ENCODE measurements around the gene PIK3R5. TPM values are rescaled to one million over a fixed set of nuclear protein-coding genes. Genes with fewer than 3 reads are reported as not detected.
"Not testable (repeated sequence)": the region's sequence is repeated elsewhere in the genome, so short reads cannot be mapped to it uniquely, and the experiment has no call there.

The PIK3R5 gene
- total and polyA plus RNA-seq, 11 donors = 1.4 to 21.6 (median 2.4) TPM

DNA sequence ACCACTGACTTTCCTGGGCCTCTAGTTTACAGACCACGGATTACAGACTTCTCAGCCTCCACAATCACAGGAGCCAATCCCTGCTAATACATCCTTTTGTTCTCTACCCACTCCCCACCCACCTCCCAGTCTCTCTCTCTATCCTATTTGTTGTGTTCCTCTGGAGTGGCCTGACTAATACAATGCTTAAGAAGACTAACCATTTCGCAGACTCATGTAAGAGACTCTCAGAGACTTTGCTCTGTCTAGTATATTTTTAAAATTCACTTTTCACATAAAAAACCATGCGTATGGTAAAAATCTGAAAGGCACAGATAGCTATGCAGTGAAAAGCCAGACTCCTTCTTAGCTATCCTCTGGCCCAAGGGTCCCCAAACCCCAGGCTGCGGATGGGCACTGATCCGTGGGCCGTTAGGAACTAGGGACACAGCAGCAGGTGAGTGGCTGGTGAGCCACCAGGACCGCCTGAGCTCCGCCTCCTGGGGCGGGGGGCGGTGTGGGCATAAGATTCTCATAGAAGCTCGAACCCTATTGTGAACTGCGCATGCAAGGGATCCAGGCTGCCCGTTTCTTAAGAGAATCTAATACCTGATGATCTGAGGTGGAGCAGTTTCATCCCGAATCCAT is 105.6 kb downstream of the PIK3R5 start:
- ATAC-seq (no peak), DNase-seq (no peak)
- WGBS, 4 donors = 91 to 97% (median 94%) methylated on average over 10 to 14 of the region's 14 CpGs
- peaks cover 4 to 56% (median 20%) of the 10 kb centered on the region in 12 donors for H3K4me1 ChIP-seq
- TF ChIP-seq, protein P1, sequence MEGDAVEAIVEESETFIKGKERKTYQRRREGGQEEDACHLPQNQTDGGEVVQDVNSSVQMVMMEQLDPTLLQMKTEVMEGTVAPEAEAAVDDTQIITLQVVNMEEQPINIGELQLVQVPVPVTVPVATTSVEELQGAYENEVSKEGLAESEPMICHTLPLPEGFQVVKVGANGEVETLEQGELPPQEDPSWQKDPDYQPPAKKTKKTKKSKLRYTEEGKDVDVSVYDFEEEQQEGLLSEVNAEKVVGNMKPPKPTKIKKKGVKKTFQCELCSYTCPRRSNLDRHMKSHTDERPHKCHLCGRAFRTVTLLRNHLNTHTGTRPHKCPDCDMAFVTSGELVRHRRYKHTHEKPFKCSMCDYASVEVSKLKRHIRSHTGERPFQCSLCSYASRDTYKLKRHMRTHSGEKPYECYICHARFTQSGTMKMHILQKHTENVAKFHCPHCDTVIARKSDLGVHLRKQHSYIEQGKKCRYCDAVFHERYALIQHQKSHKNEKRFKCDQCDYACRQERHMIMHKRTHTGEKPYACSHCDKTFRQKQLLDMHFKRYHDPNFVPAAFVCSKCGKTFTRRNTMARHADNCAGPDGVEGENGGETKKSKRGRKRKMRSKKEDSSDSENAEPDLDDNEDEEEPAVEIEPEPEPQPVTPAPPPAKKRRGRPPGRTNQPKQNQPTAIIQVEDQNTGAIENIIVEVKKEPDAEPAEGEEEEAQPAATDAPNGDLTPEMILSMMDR (IDR thresholded peaks at IDR 0.05) = no peak
- no peak for TF ChIP-seq POLR2A (IDR thresholded peaks at IDR 0.05)
- no peaks in the 10 kb centered on the region for H3K36me3 ChIP-seq
- H3K27ac ChIP-seq = peak overlapping the region in 1 of 12 donors; percentile 10
- no peaks in the 10 kb centered on the region for H3K27me3 ChIP-seq
- H3K9me3 ChIP-seq = no peaks in the 10 kb centered on the region
- H3K4me3 ChIP-seq = no peak overlapping the region
- intact Hi-C loops (cut with DNase I) = no loop called here

DNA sequence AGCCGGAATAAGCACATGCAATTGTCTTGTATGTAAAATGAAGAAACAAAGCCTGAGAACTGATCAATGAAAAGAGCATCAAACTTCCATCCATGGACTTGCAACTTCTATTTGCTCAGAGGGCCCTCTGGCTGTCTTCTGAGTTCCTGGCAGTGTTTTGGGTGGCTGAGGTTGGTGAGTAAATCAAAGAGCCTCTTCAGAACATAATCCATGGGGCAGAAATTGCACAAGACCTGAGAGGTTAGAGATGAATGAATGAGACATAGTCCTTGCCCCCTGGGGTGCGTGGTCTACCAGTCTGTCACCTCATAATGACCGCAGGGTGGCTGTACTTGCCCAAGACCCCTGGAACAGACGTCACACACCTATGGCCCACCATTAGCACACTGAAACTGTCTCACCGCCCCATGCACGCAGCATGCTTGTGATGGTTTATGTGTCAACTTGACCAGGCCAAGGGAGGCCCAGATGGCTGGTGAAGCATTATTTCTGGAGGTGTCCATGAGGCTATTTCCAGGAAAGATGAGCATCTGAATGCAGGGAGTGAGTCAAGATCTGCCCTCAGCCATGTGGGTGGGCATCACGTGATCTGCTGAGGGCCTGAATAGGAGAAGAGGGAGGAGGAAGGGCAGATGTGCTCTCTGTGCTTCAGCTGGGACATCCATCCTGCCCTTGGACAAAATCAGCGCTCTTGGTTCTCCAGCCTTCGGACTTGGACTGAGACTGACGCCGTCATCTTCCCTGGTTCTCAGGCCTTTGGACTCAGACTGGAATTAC is 106.3 kb downstream of the PIK3R5 start:
- intact Hi-C loops (cut with DNase I) = no loop called here
- Histone ChIP-seq H3K27ac (peak overlapping the region in 4 of 12 donors; percentile 46 to 78 (median 70)), H3K36me3 (no peaks in the 10 kb centered on the region), H3K9me3 (no peaks in the 10 kb centered on the region), H3K27me3 (no peaks in the 10 kb centered on the region), H3K4me1 (peaks cover 4 to 56% (median 20%) of the 10 kb centered on the region in 12 donors), H3K4me3 (no peak overlapping the region)
- no peak for TF ChIP-seq POLR2A (IDR thresholded peaks at IDR 0.05)
- TF ChIP-seq, protein P1 (IDR thresholded peaks at IDR 0.05) = no peak
- ATAC-seq (no peak), DNase-seq (no peak)
- 93 to 96% (median 95%) methylated on average over 11 of the region's 11 CpGs for WGBS, 4 donors

DNA sequence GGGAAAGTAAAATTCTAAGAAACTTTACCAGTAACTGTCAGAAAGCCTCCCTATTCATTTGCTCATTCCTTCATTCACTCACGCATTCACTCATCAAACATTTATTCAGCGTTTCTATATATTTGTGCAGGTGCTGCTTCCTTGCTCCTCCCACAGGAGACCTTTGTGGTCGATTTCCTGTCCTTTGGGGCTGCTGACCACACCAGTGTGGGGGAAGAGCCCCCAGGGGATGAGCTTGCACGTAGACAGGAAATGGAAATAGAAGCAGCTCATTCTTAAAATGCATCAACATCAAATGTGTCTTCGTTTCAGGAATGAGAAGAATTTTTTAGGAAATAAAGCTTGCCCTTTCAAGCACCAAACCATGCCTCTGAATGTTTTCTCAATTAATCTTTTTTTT is 107.6 kb downstream of the PIK3R5 start:
- 32 to 43% (median 38%) methylated on average over 5 of the region's 5 CpGs for WGBS, 4 donors
- TF ChIP-seq POLR2A (IDR thresholded peaks at IDR 0.05) = no peak
- TF ChIP-seq, protein P1 (IDR thresholded peaks at IDR 0.05) = no peak
- H3K4me1 ChIP-seq = peaks cover 4 to 56% (median 20%) of the 10 kb centered on the region in 12 donors
- H3K36me3 ChIP-seq = no peaks in the 10 kb centered on the region
- DNase-seq = peak in 4 of 5 donors; percentile 47 to 69 (median 64)
- no peaks in the 10 kb centered on the region for H3K27me3 ChIP-seq
- H3K4me3 ChIP-seq = peak overlapping the region in 5 of 12 donors; percentile 1 to 15 (median 11)
- ATAC-seq = peak in 3 of 4 donors; percentile 48 to 92 (median 51)
- peak overlapping the region in 9 of 12 donors; percentile 18 to 77 (median 62) for H3K27ac ChIP-seq
- intact Hi-C loops (cut with DNase I) = no loop called here
- no peaks in the 10 kb centered on the region for H3K9me3 ChIP-seq

DNA sequence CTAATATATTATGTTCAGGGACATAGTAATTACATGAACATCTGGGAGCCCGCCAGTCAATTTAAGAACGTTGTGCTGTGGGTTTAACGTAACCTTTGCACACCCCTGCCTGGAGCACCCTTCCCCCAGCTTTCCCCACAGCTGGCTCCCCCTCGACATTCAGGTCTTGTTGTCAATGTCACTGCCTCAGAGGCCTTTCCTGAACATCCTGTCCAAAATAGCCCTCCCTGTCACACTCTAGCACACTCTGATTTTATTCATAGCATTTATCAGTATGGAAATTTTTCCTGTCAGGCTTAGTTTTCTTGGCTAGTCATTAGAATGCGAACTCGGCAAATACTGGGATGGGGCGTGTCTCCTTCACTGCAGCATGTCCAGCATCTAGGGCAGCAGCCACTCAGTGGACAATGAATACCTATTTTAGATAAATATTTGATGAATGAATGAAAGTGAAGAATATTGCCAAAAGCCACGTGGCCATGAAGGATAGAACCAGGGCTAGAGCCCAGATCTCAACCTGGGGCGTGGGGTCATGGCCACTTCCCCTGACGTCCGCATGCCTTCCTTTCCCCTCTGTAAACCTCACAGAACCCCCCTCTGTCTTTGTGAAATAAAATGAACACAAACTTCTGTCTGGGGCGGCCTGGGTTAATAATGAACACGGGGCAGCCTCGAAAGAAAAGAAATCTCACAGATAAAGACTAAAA is 108.5 kb downstream of the PIK3R5 start:
- intact Hi-C loops (cut with DNase I) = no loop called here
- Histone ChIP-seq H3K36me3 (no peaks in the 10 kb centered on the region), H3K4me3 (no peak overlapping the region), H3K27me3 (no peaks in the 10 kb centered on the region), H3K4me1 (peaks cover 4 to 48% (median 20%) of the 10 kb centered on the region in 12 donors), H3K27ac (peak overlapping the region in 9 of 12 donors; percentile 8 to 64 (median 36)), H3K9me3 (no peaks in the 10 kb centered on the region)
- TF ChIP-seq POLR2A (IDR thresholded peaks at IDR 0.05) = no peak
- TF ChIP-seq, protein P1 (IDR thresholded peaks at IDR 0.05) = no peak
- DNase-seq (no peak), ATAC-seq (peak in 3 of 4 donors; percentile 55 to 89 (median 83))
- 21 to 51% (median 25%) methylated on average over 14 of the region's 14 CpGs for WGBS, 4 donors

DNA sequence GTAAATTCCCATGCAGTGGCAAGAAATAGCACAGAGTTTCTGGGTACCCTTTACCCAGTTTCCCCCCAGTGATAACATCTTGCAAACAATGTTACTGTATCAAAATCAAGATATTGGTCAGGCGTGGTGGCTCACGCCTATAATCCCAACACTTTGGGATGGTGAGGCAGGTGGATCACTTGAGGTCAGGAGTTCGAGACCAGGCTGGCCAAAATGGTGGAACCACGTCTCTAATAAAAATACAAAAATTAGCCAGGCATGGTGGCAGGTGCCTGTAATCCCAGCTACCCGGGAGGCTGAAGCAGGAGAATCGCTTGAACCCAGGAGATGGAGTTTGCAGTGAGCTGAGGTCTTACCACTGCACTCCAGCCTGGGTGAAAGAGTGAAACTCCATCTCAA is 109.3 kb downstream of the PIK3R5 start:
- H3K9me3 ChIP-seq; H3K4me3 ChIP-seq; intact Hi-C loops (cut with DNase I); H3K27me3 ChIP-seq; DNase-seq; ATAC-seq; H3K36me3 ChIP-seq: not testable (repeated sequence)
- 92 to 97% (median 93%) methylated on average over 6 of the region's 6 CpGs for WGBS, 4 donors
- H3K4me1 ChIP-seq = peaks cover 4 to 41% (median 20%) of the 10 kb centered on the region in 12 donors
- peak overlapping the region in 4 of 12 donors; percentile 32 to 64 (median 48) for H3K27ac ChIP-seq

Data from heart left ventricle (tissue), 16 donors.